Hematopoietic multipotent progenitor cell treated with erythropoietin and hydrocortisone succinate and interleukin-3 and kit ligand, for 8 days (in vitro differentiated cells): ENCODE results near the gene UACA.

Experiments
- DNase-seq: peaks from one replicate; pipeline ENCODE4 v3.0.0-alpha.2; 2015

UACA gene

GRCh38 chr15:70781236-70781635 is 17.9 kb upstream of the UACA start:
- no peak for DNase-seq

GRCh38 chr15:70778258-70779076 is 15.1 kb upstream of the UACA start:
- DNase-seq, result no peak

DNA sequence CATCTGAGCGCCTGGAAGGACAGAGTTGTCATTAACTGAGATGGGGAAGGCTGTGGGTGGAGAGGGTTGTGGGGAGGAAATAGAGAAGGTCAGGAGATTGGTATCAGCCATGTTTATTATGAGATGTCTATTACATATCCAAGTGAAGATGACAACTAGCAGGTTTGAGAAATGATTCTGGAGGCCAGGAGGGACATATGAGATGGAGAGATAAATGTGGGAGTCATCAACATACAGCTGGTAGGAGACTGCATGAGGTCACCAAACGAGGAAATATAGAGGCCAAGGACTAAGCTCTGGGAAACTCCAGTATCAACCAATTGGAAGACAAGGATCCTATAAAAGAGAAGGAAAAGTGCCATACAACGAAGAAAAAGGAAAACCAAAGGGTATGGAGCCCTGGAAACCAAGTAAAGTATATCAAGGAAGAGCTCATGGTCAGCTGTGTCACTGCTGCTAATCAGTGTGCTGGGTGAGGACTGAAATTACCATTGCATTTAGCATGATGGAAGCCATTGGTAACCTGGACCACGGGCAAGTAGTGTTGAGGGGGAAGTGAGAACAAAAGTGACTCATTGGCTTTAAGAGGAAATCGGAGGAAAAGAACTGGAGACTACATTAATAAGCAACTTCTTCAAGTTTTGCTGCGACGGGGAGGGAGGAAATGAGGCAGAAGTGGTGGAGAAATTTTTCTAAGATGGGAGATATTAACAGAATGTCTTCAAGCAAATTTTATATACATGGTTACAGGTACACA is 14.0 kb upstream of the UACA start:
- DNase-seq, result no peak

DNA sequence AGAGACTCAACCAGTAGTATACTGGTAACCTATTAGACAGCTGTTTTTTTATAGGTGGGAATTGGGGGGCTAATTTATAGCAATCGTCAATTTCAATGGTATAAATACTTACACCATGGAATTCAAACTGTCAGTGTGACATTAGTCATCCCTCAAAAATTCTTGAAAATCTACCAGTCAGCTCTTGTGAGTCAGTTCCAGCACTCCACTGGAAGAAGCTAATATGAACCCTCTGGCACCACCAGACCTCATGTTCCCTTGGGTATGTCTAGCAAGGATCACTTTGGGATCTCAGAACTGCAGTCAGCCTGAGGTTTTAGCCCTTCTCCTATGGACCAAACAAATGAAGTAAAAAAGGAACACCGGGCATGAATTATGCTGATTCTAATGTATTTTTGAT is 11.8 kb upstream of the UACA start:
- no peak for DNase-seq

DNA sequence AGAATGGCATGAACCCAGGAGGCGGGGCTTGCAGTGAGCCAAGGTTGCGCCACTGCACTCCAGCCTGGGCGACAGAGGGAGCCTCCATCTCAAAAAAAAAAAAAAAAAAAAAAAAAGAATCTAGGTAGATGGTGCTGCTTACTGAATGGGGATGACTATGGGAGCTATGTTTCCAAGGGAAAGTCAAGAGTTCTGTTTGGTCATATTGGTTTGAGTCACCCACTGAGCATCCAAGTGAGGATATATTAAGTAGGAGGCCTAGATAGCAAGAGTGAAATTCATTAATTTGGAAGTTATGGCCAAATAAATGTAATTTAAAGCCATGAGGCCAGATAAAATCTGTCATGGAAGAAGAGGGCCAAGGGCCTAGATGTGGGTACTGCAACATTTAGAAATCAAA is 9.0 kb upstream of the UACA start:
- no peak for DNase-seq

DNA sequence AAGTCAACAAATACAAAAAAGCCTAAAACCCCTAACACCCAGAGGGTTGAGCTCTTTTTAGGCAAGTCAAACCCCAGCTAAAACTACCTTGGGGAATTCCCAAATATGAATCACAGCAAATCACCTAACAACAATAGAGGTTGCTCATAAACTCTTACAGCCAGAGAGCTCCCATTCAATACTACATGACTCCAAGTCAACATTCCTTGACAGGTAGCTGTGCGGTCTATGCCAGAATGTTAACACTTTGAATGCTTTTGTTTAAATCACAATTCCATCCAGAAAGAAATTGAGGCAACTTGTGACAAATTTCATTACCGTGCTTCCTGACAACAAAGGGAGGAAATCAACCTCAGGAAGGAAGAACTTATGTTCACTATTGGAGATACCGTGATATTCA is 7.5 kb upstream of the UACA start:
- no peak for DNase-seq

- DNase-seq, result no peak
Observed at GRCh38 chr15:70768257-70768883, 5.0 kb upstream of the UACA start.

DNA sequence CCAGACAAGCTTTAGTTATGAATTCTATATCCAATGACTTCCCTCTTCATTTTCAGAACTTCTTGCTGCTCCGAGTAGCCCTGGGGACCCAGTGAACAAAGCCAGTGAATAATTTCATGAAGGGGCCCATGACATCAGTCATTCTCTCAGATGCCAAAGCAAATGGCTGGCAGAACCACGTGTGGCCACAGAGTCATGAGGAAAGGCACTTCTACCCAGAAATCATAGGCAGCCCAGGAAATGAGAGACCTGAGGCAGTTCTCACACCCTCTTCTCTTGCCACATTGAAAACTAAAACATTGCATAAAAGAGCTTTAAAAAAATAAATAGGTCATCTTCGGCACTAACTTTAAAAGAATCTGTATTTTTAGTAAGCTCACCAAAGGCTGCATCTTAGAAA is 4.3 kb upstream of the UACA start:
- DNase-seq, result no peak

- no peak for DNase-seq
Observed at GRCh38 chr15:70766597-70766996, 3.2 kb upstream of the UACA start.

GRCh38 chr15:70765504-70766281 is 2.3 kb upstream of the UACA start:
- no peak for DNase-seq

- DNase-seq, result no peak
Observed at GRCh38 chr15:70763950-70764730, 782 bp upstream of the UACA start.

DNA sequence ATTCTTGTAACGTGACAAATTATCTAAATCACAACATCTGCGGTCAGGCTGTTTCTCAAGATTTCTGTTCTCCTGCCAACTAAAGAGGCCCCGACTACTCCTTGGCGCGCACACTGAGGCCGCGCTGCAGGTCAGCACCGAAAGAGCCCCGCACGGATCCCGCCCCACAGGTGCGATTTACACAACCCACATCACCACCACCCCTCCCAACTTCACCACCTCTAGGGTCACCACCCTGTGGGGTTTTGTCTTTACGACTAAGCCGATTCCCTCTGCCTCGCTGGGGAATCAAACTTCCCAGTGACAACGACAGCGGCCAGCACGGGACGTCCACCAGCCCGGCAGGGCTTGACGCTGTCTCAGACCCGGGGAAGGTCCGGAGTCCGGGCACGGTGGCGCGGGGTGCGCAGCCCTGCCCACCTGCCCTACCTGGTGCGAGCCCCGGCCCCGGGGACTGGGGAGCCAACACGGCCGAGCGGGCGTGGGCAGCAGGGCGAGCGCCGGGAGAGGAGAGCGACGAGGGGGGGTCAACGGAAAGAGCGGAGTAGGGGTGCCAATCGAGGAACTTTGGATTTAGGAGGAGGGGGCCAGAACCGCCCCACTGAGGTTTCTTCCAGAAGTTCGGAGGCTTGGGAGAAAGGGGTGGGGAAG is 764 bp downstream of the UACA start:
- DNase-seq, result no peak

- no peak for DNase-seq
Observed at GRCh38 chr15:70761931-70762468, 1.4 kb downstream of the UACA start.

DNA sequence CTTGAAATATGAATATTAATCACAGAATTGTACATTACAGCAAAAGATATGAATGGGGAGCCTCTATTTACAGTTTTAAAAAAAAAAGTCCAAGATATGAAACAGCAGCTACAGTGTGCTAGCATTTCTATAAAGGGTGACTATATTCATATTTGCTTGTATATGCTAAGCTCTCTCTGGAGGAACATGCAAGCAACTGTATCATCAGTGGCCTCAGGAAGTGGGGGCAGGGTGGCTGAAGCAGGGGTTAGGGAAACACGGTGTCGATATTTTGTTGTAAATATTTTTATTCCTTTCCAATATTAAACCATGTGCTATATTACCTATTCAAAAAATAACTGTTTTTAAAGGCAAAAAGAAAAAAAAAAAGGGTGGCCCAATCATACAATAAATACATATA is 2.3 kb downstream of the UACA start:
- no peak for DNase-seq

GRCh38 chr15:70758790-70759462 is 4.4 kb downstream of the UACA start:
- DNase-seq, result no peak

DNA sequence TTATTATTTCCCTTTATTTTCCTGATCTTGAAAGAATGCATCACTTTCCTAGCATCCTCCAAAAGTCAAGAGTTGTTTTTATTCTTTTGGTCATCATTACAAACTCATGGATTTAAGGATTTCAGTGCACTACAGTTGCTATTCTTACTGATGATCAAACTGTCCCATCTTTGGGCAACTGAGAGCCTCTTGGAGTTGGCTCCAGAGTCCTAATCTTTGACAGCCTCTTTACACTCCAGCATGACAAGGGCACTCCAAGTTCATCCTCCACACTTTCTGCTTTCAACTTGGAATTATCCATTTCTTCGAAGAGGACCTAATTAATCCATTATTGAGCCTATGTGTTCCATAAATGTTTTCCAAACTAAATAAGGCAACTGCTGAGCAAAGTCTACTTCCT is 5.7 kb downstream of the UACA start:
- no peak for DNase-seq

DNA sequence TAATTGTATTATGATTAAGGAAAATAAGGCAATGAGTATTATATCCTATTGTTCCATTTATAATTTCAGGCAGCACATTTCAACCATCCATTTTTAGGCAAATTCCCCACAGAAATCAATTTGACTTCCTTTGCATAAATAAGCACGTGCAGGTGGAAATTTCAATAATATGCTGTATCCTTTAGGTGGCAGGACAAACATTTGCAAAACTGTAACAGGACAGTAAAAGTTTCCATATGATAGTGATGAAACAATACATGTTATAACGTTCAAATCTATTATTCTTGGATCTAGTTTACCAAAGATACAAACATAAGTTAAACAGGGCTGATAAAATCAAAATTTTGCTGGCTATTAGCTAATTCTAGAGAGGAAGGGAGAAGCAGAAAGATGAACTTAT is 8.5 kb downstream of the UACA start:
- DNase-seq, result no peak

- DNase-seq, result no peak
Observed at GRCh38 chr15:70753101-70753829, 10.1 kb downstream of the UACA start.

- no peak for DNase-seq
Observed at GRCh38 chr15:70752193-70752635, 11.1 kb downstream of the UACA start.
